H1 (cell line): ENCODE measurements around the gene ATOH8. TPM values are rescaled to one million over a fixed set of nuclear protein-coding genes. Genes with fewer than 3 reads are reported as not detected.

ENCODE experiments used
- CTCF ChIA-PET: fragments of 300-600 bp; sonication (Branson Sonifier 250); formaldehyde crosslinking; loops from one replicate; lab custom pipeline; 2021; ENCODE audit not compliant: partially characterized antibody; lab: Charles Lee
- POLR2A ChIA-PET: fragments of 300-600 bp; sonication (Branson Sonifier 250); formaldehyde crosslinking; loops from one replicate; lab custom pipeline; 2021; ENCODE audit warnings: inconsistent platforms; ENCODE audit not compliant: partially characterized antibody; lab: Charles Lee
- DNase-seq, 2 experiments: peaks; one replicate each; pipeline versions ENCODE4 v3.0.0 to v3.0.0-alpha.2; 2010 to 2022; ENCODE audit warnings: low spot score in 2 of 2, low read depth in 1 of 2, mixed read lengths in 1 of 2
- FAIRE-seq: peaks from 2 replicates; lab custom pipeline; 2011; peaks lifted over from hg19 to GRCh38; lab: Jason Lieb, UNC
- H2AFZ ChIP-seq: 2 replicates; pipeline ENCODE4 v1.8.1; 2012; ENCODE audit warnings: low read length, inconsistent platforms
- H2AK5ac ChIP-seq: 2 replicates; pipeline ENCODE4 v1.6.1; 2013; ENCODE audit warnings: low read depth, low read length
- H2BK120ac ChIP-seq: replicated peaks from 2 replicates; pipeline ENCODE3; 2013; ENCODE audit warnings: low read depth, low read length, inconsistent platforms
- H2BK12ac ChIP-seq: 2 replicates; pipeline ENCODE4 v1.6.1; 2013; ENCODE audit warnings: low read depth, low read length
- H2BK15ac ChIP-seq: 2 replicates; pipeline ENCODE4 v1.6.1; 2013; ENCODE audit warnings: low read length
- H2BK20ac ChIP-seq: 2 replicates; pipeline ENCODE4 v1.6.1; 2013; ENCODE audit warnings: low read length
- H2BK5ac ChIP-seq: 2 replicates; pipeline ENCODE4 v1.6.1; 2013; ENCODE audit warnings: low read depth, low read length
- H3K14ac ChIP-seq: 2 replicates; pipeline ENCODE4 v1.6.1; 2013; ENCODE audit warnings: inconsistent platforms; ENCODE audit not compliant: insufficient read length
- H3K18ac ChIP-seq: 2 replicates; pipeline ENCODE4 v1.6.1; 2013; ENCODE audit warnings: low read length; ENCODE audit errors: extremely low read depth
- H3K23ac ChIP-seq: 2 replicates; pipeline ENCODE4 v1.6.1; 2013; ENCODE audit warnings: inconsistent platforms; ENCODE audit not compliant: insufficient read length
- H3K23me2 ChIP-seq: 2 replicates; pipeline ENCODE4 v1.6.1; 2013; ENCODE audit warnings: low read depth, low read length
- H3K27ac ChIP-seq: 2 replicates; pipeline ENCODE4 v1.6.1; 2011; ENCODE audit warnings: low read depth, low read length, inconsistent platforms
- H3K27me3 ChIP-seq, 4 experiments: replicated peaks in 1 of 4; 1 replicate in 1 of 4; 2 replicates in 3 of 4; pipeline versions ENCODE4 v1.6.1 to v1.8.1; 2011 to 2013; ENCODE audit warnings: low read length in 3 of 4, mild to moderate bottlenecking in 3 of 4, inconsistent platforms in 2 of 4, mixed read lengths in 2 of 4, moderate library complexity in 1 of 4; ENCODE audit not compliant: control insufficient read depth in 3 of 4, insufficient read depth in 3 of 4; ENCODE audit errors: extremely low read depth in 1 of 4
- H3K36me3 ChIP-seq, 4 experiments: 2 replicates each; pipeline versions ENCODE4 v1.6.1 to v1.8.1; 2011 to 2013; ENCODE audit warnings: mild to moderate bottlenecking in 4 of 4, low read length in 3 of 4, moderate library complexity in 2 of 4, control low read depth in 1 of 4, inconsistent platforms in 1 of 4; ENCODE audit not compliant: insufficient read depth in 4 of 4, control insufficient read depth in 2 of 4
- H3K4ac ChIP-seq: replicated peaks from 2 replicates; pipeline ENCODE3; 2013; ENCODE audit warnings: low read length, low read depth, mixed read lengths, inconsistent platforms; ENCODE audit not compliant: insufficient read length
- H3K4me1 ChIP-seq, 4 experiments: replicated peaks in 1 of 4; 1 replicate in 1 of 4; 2 replicates in 3 of 4; pipeline versions ENCODE4 v1.6.1 to v1.8.1; 2011 to 2013; ENCODE audit warnings: low read length in 3 of 4, inconsistent platforms in 2 of 4, mixed read lengths in 1 of 4; ENCODE audit not compliant: insufficient read depth in 4 of 4, control insufficient read depth in 3 of 4
- H3K4me2 ChIP-seq, 2 experiments: 2 replicates each; pipeline versions ENCODE4 v1.6.1 to v1.8.1; 2011 to 2013; ENCODE audit warnings: low read depth in 2 of 2, low read length in 2 of 2, control low read depth in 1 of 2, inconsistent platforms in 1 of 2, mild to moderate bottlenecking in 1 of 2; ENCODE audit not compliant: insufficient read depth in 1 of 2
- H3K4me3 ChIP-seq, 4 experiments: fragments of 200-600, 300-600 bp in 1 of 4; sonication (generic), shearing (Covaris generic), sonication (Bioruptor Twin) in 1 of 4; 2 replicates each; pipeline versions ENCODE4 v1.5.1 to v1.8.1; 2011 to 2016; ENCODE audit warnings: low read length in 4 of 4, low read depth in 3 of 4, control low read depth in 2 of 4, inconsistent platforms in 2 of 4, mild to moderate bottlenecking in 2 of 4, mixed read lengths in 1 of 4, moderate library complexity in 1 of 4; ENCODE audit not compliant: insufficient read depth in 2 of 4; ENCODE audit errors: extremely low read depth in 1 of 4
- H3K56ac ChIP-seq: replicated peaks from 2 replicates; pipeline ENCODE3; 2013; ENCODE audit warnings: low read depth, mild to moderate bottlenecking, mixed read lengths, low read length, inconsistent platforms; ENCODE audit not compliant: insufficient read length
- H3K79me1 ChIP-seq: 2 replicates; pipeline ENCODE4 v1.6.1; 2013; ENCODE audit warnings: low read depth, low read length, control low read depth
- H3K79me2 ChIP-seq, 2 experiments: 2 replicates each; pipeline versions ENCODE4 v1.6.1 to v1.8.1; 2012 to 2013; ENCODE audit warnings: low read length in 2 of 2, mild to moderate bottlenecking in 2 of 2, inconsistent platforms in 1 of 2; ENCODE audit not compliant: insufficient read depth in 2 of 2, control insufficient read depth in 1 of 2
- H3K9ac ChIP-seq, 4 experiments: replicated peaks in 1 of 4; 1 replicate in 1 of 4; 2 replicates in 3 of 4; pipeline versions ENCODE4 v1.6.1 to v1.8.1; 2011 to 2013; ENCODE audit warnings: low read depth in 3 of 4, low read length in 3 of 4, control low read depth in 2 of 4, mild to moderate bottlenecking in 2 of 4, moderate library complexity in 2 of 4, inconsistent platforms in 1 of 4; ENCODE audit errors: extremely low read depth in 1 of 4
- H3K9me3 ChIP-seq, 2 experiments: 2 replicates each; pipeline versions ENCODE4 v1.6.1 to v1.8.1; 2012 to 2013; ENCODE audit warnings: mild to moderate bottlenecking in 2 of 2, moderate library complexity in 2 of 2, control low read depth in 1 of 2, inconsistent platforms in 1 of 2, low read depth in 1 of 2, low read length in 1 of 2, mixed read lengths in 1 of 2; ENCODE audit not compliant: insufficient read depth in 2 of 2
- H4K20me1 ChIP-seq, 2 experiments: replicated peaks in 1 of 2; 2 replicates each; pipeline versions ENCODE3 to v1.8.1; 2011 to 2013; ENCODE audit warnings: inconsistent platforms in 2 of 2, low read length in 2 of 2, mild to moderate bottlenecking in 1 of 2; ENCODE audit not compliant: insufficient read depth in 2 of 2, control insufficient read depth in 1 of 2
- H4K5ac ChIP-seq: 2 replicates; pipeline ENCODE4 v1.6.1; 2013; ENCODE audit warnings: low read length, low read depth, mixed read lengths, inconsistent platforms; ENCODE audit not compliant: insufficient read length
- H4K8ac ChIP-seq: 2 replicates; pipeline ENCODE4 v1.8.0; 2013; ENCODE audit warnings: mild to moderate bottlenecking, moderate library complexity, low read length, inconsistent platforms; ENCODE audit not compliant: insufficient read depth; ENCODE audit errors: extremely low read depth
- H4K91ac ChIP-seq: replicated peaks from 2 replicates; pipeline ENCODE3; 2013; ENCODE audit warnings: low read length, mixed read lengths, inconsistent platforms; ENCODE audit not compliant: insufficient read length
- BCL11A ChIP-seq, 2 experiments: IDR thresholded peaks; one replicate each; pipeline ENCODE4 v1.6.1; 2011; ENCODE audit warnings: low read depth in 2 of 2, low read length in 2 of 2, mild to moderate bottlenecking in 2 of 2
- CBX8 ChIP-seq: fragments of 300-800, 300-1000 bp; sonication (generic); IDR thresholded peaks from 2 replicates; pipeline ENCODE4 v1.7.1; 2016; ENCODE audit warnings: low read depth, low read length, borderline replicate concordance
- EGR1 ChIP-seq: IDR thresholded peaks from 2 replicates; pipeline ENCODE4 v1.6.1; 2011; ENCODE audit warnings: low read depth, low read length, borderline replicate concordance
- FOSL1 ChIP-seq: IDR thresholded peaks from 2 replicates; pipeline ENCODE4 v1.6.1; 2011; ENCODE audit warnings: mild to moderate bottlenecking, low read depth, low read length, moderate library complexity; ENCODE audit not compliant: insufficient read depth
- NANOG ChIP-seq: IDR thresholded peaks from 2 replicates; pipeline ENCODE4 v1.6.1; 2011; ENCODE audit warnings: low read length, low read depth, mild to moderate bottlenecking, inconsistent platforms; ENCODE audit not compliant: insufficient read depth, poor library complexity, severe bottlenecking
- POU5F1 ChIP-seq: IDR thresholded peaks from 2 replicates; pipeline ENCODE4 v1.6.1; 2011; ENCODE audit warnings: low read depth, mild to moderate bottlenecking, low read length, moderate library complexity
- RAD21 ChIP-seq, 2 experiments: IDR thresholded peaks in 1 of 2; conservative IDR thresholded peaks in 1 of 2; 2 replicates each; pipeline ENCODE4 v1.6.1; 2011; ENCODE audit warnings: low read depth in 2 of 2, low read length in 2 of 2, improper control_type of control experiment in 1 of 2, inconsistent platforms in 1 of 2, mild to moderate bottlenecking in 1 of 2, moderate library complexity in 1 of 2
- RFX5 ChIP-seq: IDR thresholded peaks from 2 replicates; pipeline ENCODE4 v1.6.1; 2011; ENCODE audit warnings: low read depth, low read length, improper control_type of control experiment, borderline replicate concordance
- RXRA ChIP-seq: IDR thresholded peaks from 2 replicates; pipeline ENCODE4 v1.6.1; 2011; ENCODE audit warnings: low read depth, mild to moderate bottlenecking, low read length, moderate library complexity; ENCODE audit not compliant: insufficient read depth
- SRF ChIP-seq: IDR thresholded peaks from 2 replicates; pipeline ENCODE4 v1.6.1; 2011; ENCODE audit warnings: mild to moderate bottlenecking, low read depth, low read length, moderate library complexity
- TAF1 ChIP-seq: IDR thresholded peaks from 2 replicates; pipeline ENCODE4 v1.6.1; 2011; ENCODE audit warnings: mild to moderate bottlenecking, low read depth, low read length
- TAF7 ChIP-seq: optimal IDR thresholded peaks from 2 replicates; pipeline ENCODE3; 2011; ENCODE audit warnings: low read depth, mild to moderate bottlenecking, inconsistent platforms, low read length, moderate library complexity, borderline replicate concordance
- TCF12 ChIP-seq: IDR thresholded peaks from 2 replicates; pipeline ENCODE4 v1.6.1; 2011; ENCODE audit warnings: low read depth, mild to moderate bottlenecking, low read length
- WGBS, 2 experiments: shearing (Covaris generic) in 1 of 2; methylation state at CpG; one replicate each; pipeline versions ENCODE4 v1.1.6 to v1.1.7; 2013 to 2015; ENCODE audit warnings: low lambda C conversion rate in 2 of 2, mixed read lengths in 2 of 2, inconsistent platforms in 1 of 2, low coverage in 1 of 2, missing lambda C conversion rate in 1 of 2; ENCODE audit not compliant: insufficient replicate concordance in 2 of 2, insufficient coverage in 1 of 2, insufficient read length in 1 of 2; ENCODE audit errors: extremely low coverage in 1 of 2, missing lambda C conversion rate in 1 of 2; 5-methylcytosine and 5-hydroxymethylcytosine counted together
- polyA plus RNA-seq, 7 experiments: library from polyadenylated mRNA; depleted of rRNA in 3 of 7; stranded (reverse) in 5 of 7; unstranded in 2 of 7; fragments of >200 nt in 5 of 7; fragments of 200-250 nt in 2 of 7; gene quantifications; 1 replicate in 5 of 7; 2 replicates in 1 of 7; 4 replicates in 1 of 7; pipeline versions ENCODE4 v1.2.1 to v1.2.3, GENCODE V29; 2011 to 2013; ENCODE audit warnings: missing spikeins in 2 of 7, mixed read lengths in 2 of 7
- total RNA-seq: library from RNA; stranded (reverse); fragmentation: NEBNext Ultra II Directional; extraction: Animal tissue kit (Norgen Biotek cat#: 25700); gene quantifications from 2 replicates; pipeline ENCODE4 v1.2.1, GENCODE V29; 2021

The ATOH8 gene
- total and polyA plus RNA-seq, 2 of the 8 experiments (the other 6 are each of a cell fraction or from before 2014, with no cell fraction given): 0.50 to 0.53 TPM

- POLR2A ChIA-PET: no interaction called here
- DNase-seq (no peak), FAIRE-seq (no peak)
- Histone ChIP-seq H3K23me2 (no peaks in the 10 kb centered on the region), H4K8ac (no peak overlapping the region; the same call in 1 of the 2 replicates), H3K79me2 (no peaks in the 10 kb centered on the region), H3K4ac (no peak overlapping the region), H2BK15ac (no peak overlapping the region), H4K91ac (no peak overlapping the region), H2BK5ac (no peak overlapping the region), H3K9me3 (no peaks in the 10 kb centered on the region), H2BK20ac (no peak overlapping the region), H3K4me2 (no peak overlapping the region), H2AK5ac (no peak overlapping the region), H3K79me1 (no peaks in the 10 kb centered on the region), H3K4me3 (no peak overlapping the region), H3K27me3 (no peaks in the 10 kb centered on the region; a peak in 1 of 7 replicates), H3K18ac (no peak overlapping the region), H3K9ac (no peak overlapping the region), H4K5ac (no peak overlapping the region), H3K56ac (no peak overlapping the region), H3K27ac (no peak overlapping the region), H2AFZ (no peak overlapping the region), H2BK12ac (no peak overlapping the region), H3K14ac (no peak overlapping the region), H2BK120ac (no peak overlapping the region), H3K36me3 (no peaks in the 10 kb centered on the region), H3K23ac (no peak overlapping the region), H3K4me1 (no peaks in the 10 kb centered on the region; a peak in 1 of 7 replicates), H4K20me1 (no peaks in the 10 kb centered on the region)
- WGBS, 2 experiments: 81% methylated on average over 8 of the region's 8 CpGs; no CpG with 5 or more reads in 1 of the 2 experiments
- CTCF ChIA-PET: interaction anchor here (1.4 to 38.6 kb wide), 4 partner anchors 20 to 64 kb away, joined by 3 to 986 read pairs (median 8); partner anchors contain the start of gene ATOH8
- TF ChIP-seq TCF12: no peak
- TF ChIP-seq SRF: no peak
- TF ChIP-seq TAF7: no peak
- no peak for TF ChIP-seq RAD21 (IDR thresholded peaks at IDR 0.05 in 1 of 2, conservative IDR thresholded peaks at IDR 0.05 in 1 of 2; ENCODE audit: low read depth in 2 of 2, low read length in 2 of 2)
- no peak for TF ChIP-seq POU5F1
- no peak for TF ChIP-seq TAF1
- no peak for TF ChIP-seq RXRA
- no peak for TF ChIP-seq CBX8
- TF ChIP-seq FOSL1: no peak
- no peak for TF ChIP-seq RFX5
- TF ChIP-seq NANOG: no peak
- no peak for TF ChIP-seq EGR1
- TF ChIP-seq BCL11A (IDR thresholded peaks at IDR 0.05; ENCODE audit: low read depth in 2 of 2, low read length in 2 of 2): no peak
Observed at GRCh38 chr2:85792783-85793441, 39.1 kb downstream of the ATOH8 start.
